Effector memory CD4-positive, alpha-beta T cell (primary cell): ENCODE results near the gene PARG.
"Not testable (repeated sequence)": the region's sequence is repeated elsewhere in the genome, so short reads cannot be mapped to it uniquely, and the experiment has no call there.

Experiments used
- DNase-seq, 3 donors: peaks; one replicate each; pipeline ENCODE4 v3.0.0-alpha.2; 2020
- H3K27ac ChIP-seq: 2 replicates; pipeline ENCODE4 v1.7.0; 2013; ENCODE audit warnings: mild to moderate bottlenecking, low read length, moderate library complexity; ENCODE audit not compliant: insufficient read depth, poor library complexity, severe bottlenecking
- H3K27me3 ChIP-seq: replicated peaks from 2 replicates; pipeline ENCODE4 v1.7.0; 2013; ENCODE audit warnings: mild to moderate bottlenecking, low read length; ENCODE audit not compliant: insufficient read depth, control insufficient read depth, poor library complexity, severe bottlenecking
- H3K36me3 ChIP-seq: 2 replicates; pipeline ENCODE4 v1.7.0; 2013; ENCODE audit warnings: mild to moderate bottlenecking, low read length, moderate library complexity; ENCODE audit not compliant: control insufficient read depth, insufficient read depth
- H3K4me1 ChIP-seq: 2 replicates; pipeline ENCODE4 v1.7.0; 2013; ENCODE audit warnings: low read length, mild to moderate bottlenecking; ENCODE audit not compliant: control insufficient read depth, insufficient read depth, poor library complexity, severe bottlenecking
- H3K4me3 ChIP-seq: 2 replicates; pipeline ENCODE4 v1.7.0; 2013; ENCODE audit warnings: low read length, low read depth, mild to moderate bottlenecking; ENCODE audit not compliant: insufficient read depth, poor library complexity, severe bottlenecking
- H3K9me3 ChIP-seq: 2 replicates; pipeline ENCODE4 v1.7.0; 2013; ENCODE audit warnings: mild to moderate bottlenecking, low read length, moderate library complexity; ENCODE audit not compliant: control insufficient read depth
- total RNA-seq, 3 donors: gene quantifications; one replicate each; lab custom pipeline; 2026; lab: John Stamatoyannopoulos, UW

The PARG gene
- 30.8 to 39.3 (median 32.7) reads per million in 3 donors for total RNA-seq

GRCh38 chr10:49941447-49942338, at the start of gene PARG, which contains the start of gene TIMM23B:
Gene PARG, minus strand, starts transcription at chr10:49942027. Its CDS starts 302 bp downstream, at chr10:49941725.
Gene TIMM23B, plus strand, starts transcription at chr10:49942053. Its CDS starts 142 bp downstream, at chr10:49942195.
- Histone ChIP-seq H3K27ac (peak within 1 kb of the TSS; percentile 60), H3K4me3 (peak within 1 kb of the TSS; percentile 83)
- H3K27me3 ChIP-seq, H3K36me3 ChIP-seq, H3K9me3 ChIP-seq, H3K4me1 ChIP-seq: not testable (repeated sequence)
- DNase-seq = peak; percentile 69 to 80 (median 74)

- not testable (repeated sequence) for H3K36me3 ChIP-seq, H3K4me3 ChIP-seq, H3K9me3 ChIP-seq, DNase-seq, H3K27me3 ChIP-seq, H3K27ac ChIP-seq, H3K4me1 ChIP-seq
These were observed 46.5 kb upstream of the PARG start, which contains the start of gene AGAP6 for GRCh38 chr10:49988376-49988775. Gene AGAP6, plus strand, starts transcription at chr10:49988406. Its CDS starts 310 bp downstream, at chr10:49988716.

GRCh38 chr10:49987207-49987606, 45.4 kb upstream of the PARG start:
- not testable (repeated sequence) for H3K4me3 ChIP-seq, H3K9me3 ChIP-seq, H3K27me3 ChIP-seq, H3K36me3 ChIP-seq, H3K4me1 ChIP-seq, H3K27ac ChIP-seq, DNase-seq

GRCh38 chr10:49977756-49978155, 35.9 kb upstream of the PARG start:
- not testable (repeated sequence) for DNase-seq, H3K4me1 ChIP-seq, H3K36me3 ChIP-seq, H3K9me3 ChIP-seq, H3K27ac ChIP-seq, H3K4me3 ChIP-seq, H3K27me3 ChIP-seq

GRCh38 chr10:49972094-49972493, 30.3 kb upstream of the PARG start:
- not testable (repeated sequence) for H3K4me3 ChIP-seq, H3K9me3 ChIP-seq, H3K36me3 ChIP-seq, H3K27ac ChIP-seq, H3K4me1 ChIP-seq, H3K27me3 ChIP-seq, DNase-seq

- H3K27ac ChIP-seq, H3K4me1 ChIP-seq, H3K36me3 ChIP-seq, H3K27me3 ChIP-seq, H3K9me3 ChIP-seq, DNase-seq, H3K4me3 ChIP-seq: not testable (repeated sequence)
These were observed 29.6 kb upstream of the PARG start for GRCh38 chr10:49971466-49971865.

- not testable (repeated sequence) for H3K9me3 ChIP-seq, H3K4me3 ChIP-seq, DNase-seq, H3K36me3 ChIP-seq, H3K27ac ChIP-seq, H3K27me3 ChIP-seq, H3K4me1 ChIP-seq
These were observed 28.6 kb upstream of the PARG start for GRCh38 chr10:49970331-49970857.

- DNase-seq, H3K27me3 ChIP-seq, H3K4me1 ChIP-seq, H3K27ac ChIP-seq, H3K9me3 ChIP-seq, H3K36me3 ChIP-seq, H3K4me3 ChIP-seq: not testable (repeated sequence)
These were observed 11.3 kb upstream of the PARG start for GRCh38 chr10:49953122-49953521.

- not testable (repeated sequence) for H3K4me1 ChIP-seq, H3K9me3 ChIP-seq, H3K36me3 ChIP-seq, H3K27me3 ChIP-seq, H3K27ac ChIP-seq, H3K4me3 ChIP-seq, DNase-seq
These were observed 10.2 kb upstream of the PARG start for GRCh38 chr10:49952006-49952405.

GRCh38 chr10:49948737-49949136, 6.9 kb upstream of the PARG start:
- not testable (repeated sequence) for H3K4me3 ChIP-seq, H3K4me1 ChIP-seq, H3K36me3 ChIP-seq, DNase-seq, H3K27me3 ChIP-seq, H3K27ac ChIP-seq, H3K9me3 ChIP-seq
